Activated CD4-positive, alpha-beta T cell treated with anti-CD3 and anti-CD28 coated beads for 4 hours (primary cell): ENCODE measurements around the gene ADAMTS6.
"Not testable (repeated sequence)": the region's sequence is repeated elsewhere in the genome, so short reads cannot be mapped to it uniquely, and the experiment has no call there.

Experiments used
- DNase-seq, 2 donors: peaks; one replicate each; pipeline ENCODE4 v3.0.0-alpha.2; 2020

Gene ADAMTS6

GRCh38 chr5:65364907-65365306, 116.8 kb downstream of the ADAMTS6 start:
- DNase-seq, result no peak

GRCh38 chr5:65363499-65363898, 118.2 kb downstream of the ADAMTS6 start:
- DNase-seq, result no peak

- no peak for DNase-seq
Observed at GRCh38 chr5:65359981-65360380, 121.7 kb downstream of the ADAMTS6 start.

- no peak for DNase-seq
Observed at GRCh38 chr5:65359569-65359968, 122.2 kb downstream of the ADAMTS6 start.

DNA sequence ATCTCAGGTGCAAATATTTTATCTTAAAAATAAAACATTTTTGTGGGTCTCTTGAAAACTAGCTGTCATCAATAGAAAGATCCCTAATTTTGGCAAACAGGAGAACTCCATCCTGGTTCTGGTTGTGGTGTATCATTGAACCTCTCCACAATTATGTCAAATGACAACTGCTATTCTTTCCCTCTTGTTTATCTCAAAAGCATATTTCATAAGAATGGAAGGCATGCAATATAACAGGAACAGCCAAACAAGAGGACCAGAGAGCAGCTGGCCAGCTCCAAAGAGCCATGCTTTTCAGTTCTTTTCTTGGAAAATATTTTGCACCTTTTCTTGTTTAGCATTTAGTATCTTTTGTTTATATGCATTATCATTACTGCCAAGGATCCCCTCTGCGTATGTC, 125.4 kb downstream of the ADAMTS6 start:
- no peak for DNase-seq

- no peak for DNase-seq
Observed at GRCh38 chr5:65355301-65355700, 126.4 kb downstream of the ADAMTS6 start.

- no peak for DNase-seq
Observed at GRCh38 chr5:65341835-65342234, 139.9 kb downstream of the ADAMTS6 start.

DNA sequence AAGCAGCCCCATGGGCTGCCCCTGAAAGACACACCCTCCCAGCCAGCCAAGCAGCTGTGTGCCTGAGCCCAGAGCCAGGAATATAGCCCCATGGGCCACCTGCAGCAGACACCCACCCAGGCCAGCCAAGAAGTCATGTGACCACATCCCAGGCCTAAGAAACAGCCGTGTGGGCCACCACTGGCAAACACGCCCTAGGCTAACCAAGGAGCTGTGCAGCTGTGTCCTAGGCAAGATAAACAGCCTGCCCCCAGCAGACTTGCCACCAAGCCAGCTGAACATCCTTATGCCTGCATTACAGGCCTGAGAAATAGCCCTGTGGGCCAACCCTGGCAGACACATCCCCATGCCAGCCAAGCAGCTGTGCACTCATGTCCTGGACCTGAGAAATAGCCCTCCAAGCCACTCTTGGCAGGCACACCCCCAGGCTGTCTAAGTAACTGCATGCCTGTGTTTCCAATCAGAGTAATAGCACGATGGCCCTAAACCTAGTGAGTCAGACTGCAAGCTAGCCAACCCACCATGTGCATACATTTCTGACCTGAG, 143.0 kb downstream of the ADAMTS6 start:
- no peak for DNase-seq

- DNase-seq, result no peak
Observed at GRCh38 chr5:65334077-65334476, 147.6 kb downstream of the ADAMTS6 start.

DNA sequence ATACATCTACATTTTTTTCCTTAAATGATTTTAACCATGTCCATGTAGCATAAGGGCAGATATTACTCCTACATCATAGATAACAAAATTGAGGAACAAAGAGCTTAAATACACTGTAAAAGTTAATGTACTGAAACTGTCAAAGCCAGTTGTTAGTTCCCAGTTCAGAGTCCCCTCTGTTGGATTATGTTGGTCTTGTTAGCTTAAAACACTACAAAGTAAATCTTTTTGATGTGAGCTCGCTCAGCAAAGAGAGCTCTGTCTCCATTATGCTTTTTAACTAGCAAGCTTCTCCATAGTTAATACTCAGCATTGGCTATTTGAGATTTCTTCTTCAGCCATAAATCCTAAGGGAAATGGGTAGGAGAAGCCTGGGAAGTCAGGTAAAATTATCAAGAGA, 149.1 kb downstream of the ADAMTS6 start:
- no peak for DNase-seq

GRCh38 chr5:65329266-65329665, 152.5 kb downstream of the ADAMTS6 start:
- no peak for DNase-seq

DNA sequence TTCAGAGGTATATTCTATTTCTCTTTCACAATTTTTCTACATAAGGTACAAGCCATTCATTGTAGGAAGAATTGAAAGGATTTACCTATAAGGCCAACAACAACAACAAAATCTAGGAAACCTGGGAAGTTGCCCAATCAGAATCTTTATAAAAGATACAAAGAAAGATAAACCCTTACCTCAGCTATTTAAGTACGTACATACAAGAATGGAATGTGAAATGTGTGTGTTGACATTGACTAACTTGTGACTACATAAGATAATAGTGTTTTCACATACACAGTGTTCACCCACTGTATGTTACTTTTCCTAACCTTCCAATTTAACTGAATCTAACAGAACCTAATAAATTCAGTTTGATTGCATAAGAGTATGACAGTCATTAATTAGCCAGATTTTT, 154.1 kb downstream of the ADAMTS6 start:
- no peak for DNase-seq

DNA sequence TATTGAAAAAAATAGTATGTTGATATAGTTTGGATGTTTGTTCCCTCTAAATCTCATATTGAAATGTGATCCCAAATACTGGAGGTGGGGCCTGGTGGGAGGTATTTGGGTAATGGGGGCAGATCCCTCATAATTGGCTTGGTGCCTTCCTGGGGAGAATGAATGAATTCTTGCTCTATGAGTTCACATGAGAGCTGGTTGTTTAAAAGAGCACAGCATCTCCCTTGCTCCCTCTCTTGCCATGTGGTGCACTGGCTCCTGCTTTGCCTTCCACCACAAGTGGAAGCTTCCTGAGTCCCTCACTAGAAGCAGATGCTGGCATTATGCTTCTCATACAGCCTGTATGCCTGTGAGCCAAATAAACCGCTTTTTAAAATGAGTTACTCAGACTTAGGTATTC, 154.8 kb downstream of the ADAMTS6 start:
- no peak for DNase-seq

GRCh38 chr5:65324226-65324625, 157.5 kb downstream of the ADAMTS6 start:
- DNase-seq, result no peak

DNA sequence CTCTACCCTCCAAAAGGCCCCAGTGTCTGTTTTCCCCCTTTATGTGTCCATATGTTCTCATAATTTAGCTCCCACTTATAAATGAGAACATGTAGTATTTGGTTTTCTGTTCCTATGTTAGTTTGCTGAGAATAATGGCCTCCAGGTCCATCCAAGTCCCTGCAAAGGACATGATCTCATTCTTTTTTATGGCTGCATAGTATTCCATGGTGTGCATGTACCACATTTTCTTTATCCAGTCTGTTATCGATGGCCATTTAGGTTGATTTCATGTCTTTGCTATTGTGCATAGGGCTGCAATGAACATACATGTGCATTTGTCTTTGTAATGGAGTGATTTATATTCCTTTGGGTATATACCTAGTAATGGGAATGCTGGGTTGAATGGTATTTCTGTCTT, 161.0 kb downstream of the ADAMTS6 start:
- DNase-seq, result not testable (repeated sequence)

- DNase-seq, result no peak
Observed at GRCh38 chr5:65320250-65320649, 161.5 kb downstream of the ADAMTS6 start.

- no peak for DNase-seq
Observed at GRCh38 chr5:65307931-65308330, 173.8 kb downstream of the ADAMTS6 start.

GRCh38 chr5:65307088-65307487, 174.6 kb downstream of the ADAMTS6 start:
- DNase-seq, result no peak

DNA sequence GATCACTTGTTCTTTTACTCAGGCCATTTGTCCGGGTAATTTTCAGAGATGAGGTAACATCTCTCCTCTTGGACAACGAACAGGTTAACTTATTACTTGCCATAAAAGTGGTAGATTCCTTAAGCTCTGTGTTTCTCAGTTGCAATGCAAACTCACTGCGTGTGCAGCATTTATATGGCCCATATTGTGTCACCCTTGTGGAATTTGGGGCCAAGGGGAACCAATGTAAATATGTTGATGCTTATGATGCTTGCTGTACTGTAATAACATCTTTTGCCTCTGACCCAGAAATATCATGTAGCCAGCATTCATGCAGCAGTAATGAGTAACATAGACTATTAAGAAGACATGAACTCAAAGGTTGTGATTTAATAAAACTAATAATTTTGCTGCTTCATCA, 175.8 kb downstream of the ADAMTS6 start:
- DNase-seq, result no peak

DNA sequence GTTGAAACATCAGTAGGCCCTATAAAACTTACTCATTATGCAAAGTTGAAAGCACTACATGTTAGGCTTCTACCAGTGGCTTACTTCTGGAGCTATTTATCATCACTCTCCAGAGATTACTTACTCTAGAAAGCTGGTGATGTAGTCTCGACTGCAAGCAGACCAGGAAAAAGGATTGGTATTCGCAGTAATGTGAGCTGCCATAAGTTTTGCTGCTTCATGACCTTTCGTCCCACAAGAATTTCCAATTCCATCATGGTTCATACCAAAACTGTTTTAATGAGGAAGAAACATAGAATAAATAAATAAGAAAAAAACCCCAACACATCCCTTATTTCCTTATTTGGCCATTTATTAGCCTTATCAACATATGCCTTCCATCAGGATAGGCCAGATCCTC, 181.9 kb downstream of the ADAMTS6 start:
- no peak for DNase-seq

DNA sequence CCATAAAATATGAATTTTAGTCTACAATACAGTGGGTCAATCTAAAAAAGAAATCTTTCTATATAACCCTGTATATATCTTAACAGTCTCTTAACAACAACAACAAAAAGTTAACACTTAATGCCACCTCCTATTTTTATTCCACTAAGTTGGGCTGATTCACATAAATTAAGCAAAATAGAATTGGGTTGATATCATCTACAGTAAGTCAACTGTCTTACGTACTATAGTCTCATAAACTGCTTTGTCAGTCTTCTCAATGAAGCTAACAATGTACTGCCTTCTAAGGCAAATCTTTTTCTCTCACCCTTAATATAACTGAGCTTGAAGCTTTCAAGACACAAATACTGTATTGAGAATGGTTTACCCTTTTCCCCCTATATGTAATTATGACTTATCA, 185.7 kb downstream of the ADAMTS6 start:
- no peak for DNase-seq

DNA sequence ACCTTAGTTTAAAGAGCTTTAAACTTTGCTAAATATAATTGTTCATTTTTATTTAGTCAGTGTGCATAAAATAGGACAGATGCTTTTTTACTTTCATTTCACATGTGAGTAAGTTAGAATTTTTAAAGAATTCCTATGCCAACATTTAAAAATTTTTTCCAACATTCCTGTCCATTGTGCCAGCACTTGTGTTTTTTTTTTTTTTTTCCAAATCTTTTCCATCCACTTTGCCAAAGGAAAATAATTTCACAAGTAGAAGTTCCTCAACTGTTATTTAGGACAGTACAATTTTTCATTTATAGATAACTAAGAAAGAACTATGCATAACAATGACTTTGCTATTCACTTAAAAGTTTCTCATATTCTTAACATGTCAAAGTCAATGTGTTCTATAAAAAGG, 189.5 kb downstream of the ADAMTS6 start:
- no peak for DNase-seq

DNA sequence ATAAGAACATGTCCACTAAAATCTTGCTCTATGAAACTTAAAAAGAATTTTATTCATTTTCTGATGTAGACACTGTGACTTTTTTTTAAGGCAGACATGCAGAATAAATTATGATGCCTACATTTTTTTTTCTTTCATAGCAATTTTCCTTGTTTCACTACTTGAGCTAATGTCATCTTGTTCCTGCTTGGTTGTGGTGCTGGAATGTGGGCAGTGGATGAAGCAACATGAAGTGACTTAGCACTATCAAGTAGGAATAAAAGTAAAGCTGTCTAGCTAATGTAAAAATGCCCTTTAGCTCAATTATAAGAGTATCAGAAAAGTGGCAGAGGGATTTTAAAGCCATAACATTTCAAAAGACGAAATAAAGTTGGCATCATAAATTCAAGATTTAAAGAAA, 191.0 kb downstream of the ADAMTS6 start:
- no peak for DNase-seq

GRCh38 chr5:65288657-65289056, 193.1 kb downstream of the ADAMTS6 start:
- no peak for DNase-seq

DNA sequence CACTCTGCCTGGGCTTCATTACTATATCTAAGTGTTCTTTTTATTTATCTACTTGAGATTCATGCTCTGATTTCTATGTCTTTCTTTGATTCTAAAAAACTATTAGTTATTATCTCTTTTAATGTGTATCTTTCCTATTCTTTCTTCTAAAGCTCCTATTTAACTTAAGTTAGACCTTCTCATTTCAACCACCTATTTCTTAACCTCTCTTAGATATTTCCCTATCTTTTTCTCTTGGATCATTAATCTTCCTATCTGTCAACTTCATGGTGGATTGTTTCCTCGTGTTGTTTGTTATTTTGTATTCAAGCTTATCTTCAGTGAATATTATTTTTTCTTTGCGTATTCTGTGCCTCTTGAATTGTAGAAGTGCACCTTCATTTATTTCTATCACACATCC, 202.1 kb downstream of the ADAMTS6 start:
- no peak for DNase-seq
